HCT116 (cell line): ENCODE data around the gene OFD1. TPM values are rescaled to one million over a fixed set of nuclear protein-coding genes. Genes with fewer than 3 reads are reported as not detected.

Source experiments
- ATAC-seq: fragments of 200-7000 bp; cut with Tn5 transposase; 2 replicates; pipeline ENCODE4 v1.9.1; 2020; ENCODE audit warnings: mild to moderate bottlenecking, moderate library complexity
- BruUV-seq: library from RNA; stranded (reverse); fragments of 400-500 nt; replicated peaks from 2 replicates; lab custom pipeline; 2021; lab: Mats Ljungman, UMichigan
- CTCF ChIA-PET: fragments of 300-600 bp; sonication (Branson Sonifier 250); formaldehyde crosslinking; loops from one replicate; lab custom pipeline; 2021; ENCODE audit warnings: antibody characterized with exemption; lab: Charles Lee
- POLR2A ChIA-PET: fragments of 300-600, 350-600 bp; sonication (Branson Sonifier 250); formaldehyde crosslinking; loops from one replicate; lab custom pipeline; 2021; ENCODE audit warnings: antibody characterized with exemption; lab: Charles Lee
- RAD21 ChIA-PET, 2 experiments: fragments of 300-600 bp; sonication (Branson Sonifier 250); formaldehyde crosslinking; loops; one replicate each; lab custom pipeline; 2023; ENCODE audit warnings: low total read pairs in 2 of 2; ENCODE audit not compliant: uncharacterized antibody in 2 of 2, unreplicated experiment in 2 of 2, low non-redundant PET in 1 of 2; lab: Charles Lee
- DNase-seq: peaks from one replicate; pipeline ENCODE4 v3.0.0-alpha.2; 2010; ENCODE audit warnings: low read depth, low spot score
- H2AFZ ChIP-seq: fragments of 200-600 bp; shearing (Covaris generic), sonication (generic); 2 replicates; pipeline ENCODE4 v1.6.1; 2017; ENCODE audit warnings: low read depth, mixed run types, mixed read lengths, antibody characterized with exemption, low read length; ENCODE audit not compliant: poor library complexity, severe bottlenecking
- H3K27ac ChIP-seq: 2 replicates; pipeline ENCODE4 v1.5.1; 2012; ENCODE audit warnings: low read depth, low read length
- H3K27me3 ChIP-seq: fragments of 200-600 bp; sonication (generic); 2 replicates; pipeline ENCODE4 v1.6.1; 2016; ENCODE audit warnings: mixed run types, low read length, mixed read lengths; ENCODE audit not compliant: insufficient read depth
- H3K36me3 ChIP-seq, 2 experiments: fragments of 200-500 bp in 1 of 2; fragments of 200-600 bp in 1 of 2; sonication (Bioruptor generic) in 1 of 2; sonication (generic) in 1 of 2; 2 replicates each; pipeline versions ENCODE4 v1.5.1 to v1.6.1; 2014 to 2016; ENCODE audit warnings: low read length in 2 of 2, inconsistent platforms in 1 of 2, mixed read lengths in 1 of 2, mixed run types in 1 of 2; ENCODE audit not compliant: insufficient read depth in 2 of 2, control insufficient read depth in 1 of 2
- H3K4me1 ChIP-seq, 2 experiments: fragments of 200-600 bp in 1 of 2; sonication (generic) in 1 of 2; 2 replicates each; pipeline versions ENCODE4 v1.5.1 to v1.6.1; 2012 to 2017; ENCODE audit warnings: low read length in 2 of 2, inconsistent platforms in 1 of 2, mild to moderate bottlenecking in 1 of 2, mixed read lengths in 1 of 2, mixed run types in 1 of 2, moderate library complexity in 1 of 2; ENCODE audit not compliant: insufficient read depth in 2 of 2, control insufficient read depth in 1 of 2
- H3K4me2 ChIP-seq: fragments of 200-600 bp; sonication (generic); 2 replicates; pipeline ENCODE4 v1.6.1; 2017; ENCODE audit warnings: mixed run types, low read length, mixed read lengths
- H3K4me3 ChIP-seq, 2 experiments: fragments of 200-600 bp in 1 of 2; sonication (generic) in 1 of 2; replicated peaks in 1 of 2; 2 replicates each; pipeline ENCODE4 v1.5.1; 2011 to 2016; ENCODE audit warnings: low read length in 2 of 2, control low read depth in 1 of 2, low read depth in 1 of 2, mild to moderate bottlenecking in 1 of 2, mixed read lengths in 1 of 2, mixed run types in 1 of 2
- H3K79me2 ChIP-seq: fragments of 200-600 bp; sonication (generic); 2 replicates; pipeline ENCODE4 v1.6.1; 2017; ENCODE audit warnings: mild to moderate bottlenecking, mixed run types, low read length, moderate library complexity, mixed read lengths; ENCODE audit not compliant: insufficient read depth
- H3K9ac ChIP-seq: fragments of 200-600 bp; sonication (generic); 2 replicates; pipeline ENCODE4 v1.6.1; 2016; ENCODE audit warnings: low read length, mixed read lengths
- H3K9me2 ChIP-seq: fragments of 200-600 bp; sonication (generic), shearing (Covaris generic); 2 replicates; pipeline ENCODE4 v1.6.1; 2017; ENCODE audit warnings: mixed run types, mild to moderate bottlenecking, moderate library complexity; ENCODE audit not compliant: insufficient read depth
- H3K9me3 ChIP-seq, 2 experiments: fragments of 200-500 bp in 1 of 2; fragments of 200-600 bp in 1 of 2; sonication (Bioruptor generic) in 1 of 2; sonication (generic) in 1 of 2; 2 replicates each; pipeline ENCODE4 v1.6.1; 2014 to 2017; ENCODE audit warnings: low read length in 2 of 2, mixed read lengths in 2 of 2, inconsistent platforms in 1 of 2, low read depth in 1 of 2, mild to moderate bottlenecking in 1 of 2, mixed run types in 1 of 2, moderate library complexity in 1 of 2; ENCODE audit not compliant: control insufficient read depth in 1 of 2, insufficient read depth in 1 of 2
- H4K20me1 ChIP-seq: fragments of 200-600 bp; sonication (generic), shearing (Covaris generic); 2 replicates; pipeline ENCODE4 v1.6.1; 2017; ENCODE audit warnings: mixed run types, mild to moderate bottlenecking, moderate library complexity; ENCODE audit not compliant: insufficient read depth
- ATF3 ChIP-seq: IDR thresholded peaks from 2 replicates; pipeline ENCODE4 v1.6.1; 2012
- CEBPB ChIP-seq: IDR thresholded peaks from 2 replicates; pipeline ENCODE4 v1.6.1; 2012; ENCODE audit warnings: low read depth
- CTCF ChIP-seq, 3 experiments: fragments of 200-600 bp in 1 of 3; sonication (generic) in 1 of 3; IDR thresholded peaks in 2 of 3; conservative IDR thresholded peaks in 1 of 3; 2 replicates each; pipeline ENCODE4 v1.5.1; 2012 to 2017; ENCODE audit warnings: low read depth in 2 of 3, low read length in 2 of 3, antibody characterized with exemption in 1 of 3, borderline replicate concordance in 1 of 3, control low read depth in 1 of 3, mild to moderate bottlenecking in 1 of 3, mixed read lengths in 1 of 3, mixed run types in 1 of 3, moderate library complexity in 1 of 3; ENCODE audit not compliant: insufficient read depth in 1 of 3
- EGR1 ChIP-seq: IDR thresholded peaks from 2 replicates; pipeline ENCODE4 v1.6.1; 2012; ENCODE audit warnings: low read depth
- ELF1 ChIP-seq: IDR thresholded peaks from 2 replicates; pipeline ENCODE4 v1.6.1; 2012; ENCODE audit warnings: low read depth, borderline replicate concordance
- JUND ChIP-seq: IDR thresholded peaks from 2 replicates; pipeline ENCODE4 v1.6.1; 2012
- MAX ChIP-seq: IDR thresholded peaks from 2 replicates; pipeline ENCODE4 v1.6.1; 2012
- POLR2A ChIP-seq: IDR thresholded peaks from 2 replicates; pipeline ENCODE4 v1.7.0; 2011; ENCODE audit warnings: borderline replicate concordance; ENCODE audit not compliant: insufficient read depth, insufficient read length; ENCODE audit errors: extremely low read depth
- POLR2AphosphoS5 ChIP-seq: IDR thresholded peaks from 2 replicates; pipeline ENCODE4 v1.6.1; 2011; ENCODE audit warnings: mild to moderate bottlenecking, low read depth, low read length, moderate library complexity
- ZFX ChIP-seq: fragments of 450-650 bp; IDR thresholded peaks from 2 replicates; pipeline ENCODE4 v1.6.1; 2017
- intact Hi-C: fragments of 100-400 bp; cut with micrococcal nuclease; formaldehyde crosslinking; loops from 2 replicates; pipeline ENCODE4 v1.10.0; 2022
- total RNA-seq: library from RNA; stranded (reverse); gene quantifications from one replicate; pipeline ENCODE4 v1.2.1, GENCODE V29; 2021; ENCODE audit not compliant: unreplicated experiment

The OFD1 gene
- total RNA-seq, 1 experiment from 2014 or later, result 18.0 TPM

- TF ChIP-seq ATF3 (no peak), CTCF (IDR thresholded peaks at IDR 0.05 in 2 of 3, conservative IDR thresholded peaks at IDR 0.05 in 1 of 3; ENCODE audit: borderline replicate concordance in 1 of 3, insufficient read depth in 1 of 3, low read depth in 2 of 3, low read length in 2 of 3) (no peak), ELF1 (no peak), POLR2A (no peak), POLR2AphosphoS5 (no peak), JUND (no peak), EGR1 (no peak), CEBPB (no peak), ZFX (no peak), MAX (no peak)
- TF ChIP-seq, all 23 proteins: peak for 0
These were observed 1.0 kb upstream of the OFD1 start (continued) for GRCh38 chrX:13733506-13733905.

GRCh38 chrX:13741695-13742094 lies 7.1 kb downstream of the OFD1 start:
- ATAC-seq, result no peak
- H3K9me3 ChIP-seq, result no peaks in the 10 kb centered on the region
- H3K79me2 ChIP-seq, result no peaks in the 10 kb centered on the region
- no peak overlapping the region for H3K27ac ChIP-seq
- no peak for TF ChIP-seq CTCF (IDR thresholded peaks at IDR 0.05 in 2 of 3, conservative IDR thresholded peaks at IDR 0.05 in 1 of 3; ENCODE audit: borderline replicate concordance in 1 of 3, insufficient read depth in 1 of 3, low read depth in 2 of 3, low read length in 2 of 3)
- peaks cover 4 to 7% of the 10 kb centered on the region in 2 experiments; a peak in 3 of 4 replicates for H3K36me3 ChIP-seq
- H3K9ac ChIP-seq, result no peak overlapping the region
- no peak overlapping the region for H2AFZ ChIP-seq
- H3K27me3 ChIP-seq, result no peaks in the 10 kb centered on the region
- CTCF ChIA-PET, result no interaction called here
- no peaks in the 10 kb centered on the region for H3K9me2 ChIP-seq
- no peak for DNase-seq
- no peak overlapping the region for H3K4me3 ChIP-seq
- BruUV-seq, result no TSS peak
- RAD21 ChIA-PET, result no interaction called here
- H4K20me1 ChIP-seq, result no peaks in the 10 kb centered on the region
- intact Hi-C loops, result no loop called here
- H3K4me2 ChIP-seq, result no peak overlapping the region
- H3K4me1 ChIP-seq, result no peaks in the 10 kb centered on the region
- POLR2A ChIA-PET, result no interaction called here
